ENCODE results near the gene ACTN1. TPM values are rescaled to one million over a fixed set of nuclear protein-coding genes. Genes with fewer than 3 reads are reported as not detected.
A peak's percentile ranks its signal among the peaks of the same experiment; 100 is the strongest.

Gene ACTN1
- total RNA-seq, 4 donors from 2014 or later, result 40.3 to 585 (median 80.1) TPM

GRCh38 chr14:68922201-68922621 lies 56.9 kb downstream of the ACTN1 start:
- DNase-seq, result no peak

DNA sequence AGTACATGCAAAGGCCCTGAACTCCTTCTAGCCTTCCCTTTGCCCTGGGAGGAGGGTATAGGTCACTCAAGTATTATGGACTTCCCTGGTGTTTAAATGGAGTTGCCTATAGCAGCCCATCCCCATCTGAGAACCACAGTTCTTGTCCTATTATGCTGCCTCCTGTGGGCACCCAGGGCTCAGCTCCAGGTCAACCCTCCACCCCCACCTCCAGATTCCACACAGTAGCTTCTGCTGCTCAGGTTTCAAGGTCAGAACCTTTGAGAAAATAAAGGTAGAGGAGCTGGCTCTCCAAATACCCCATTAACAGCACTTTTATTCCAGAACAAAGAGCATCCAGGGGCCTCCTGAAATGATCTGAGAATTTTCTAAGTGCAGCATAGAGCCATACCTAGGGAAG lies 57.4 kb downstream of the ACTN1 start:
- no peaks in the 10 kb centered on the region for H3K9me3 ChIP-seq
- DNase-seq, result no peak
- H3K4me3 ChIP-seq, result no peak overlapping the region
- H3K27ac ChIP-seq, result peak overlapping the region in 1 of 4 donors; percentile 75
- H3K27me3 ChIP-seq, result no peaks in the 10 kb centered on the region
- peaks cover 0 to 15% (median 0%) of the 10 kb centered on the region in 4 donors for H3K4me1 ChIP-seq
- H3K36me3 ChIP-seq, result peaks cover 0 to 20% (median 0%) of the 10 kb centered on the region in 3 donors
- no peak for TF ChIP-seq CTCF (IDR thresholded peaks at IDR 0.05)
- TF ChIP-seq POLR2A (IDR thresholded peaks at IDR 0.05), result no peak

More at GRCh38 chr14:68922201-68922621, 56.9 kb downstream of the ACTN1 start:
- no peaks in the 10 kb centered on the region for H3K9me3 ChIP-seq
- H3K4me1 ChIP-seq, result peaks cover 0 to 15% (median 0%) of the 10 kb centered on the region in 4 donors
- H3K36me3 ChIP-seq, result peaks cover 0 to 20% (median 0%) of the 10 kb centered on the region in 3 donors
- H3K27me3 ChIP-seq, result no peaks in the 10 kb centered on the region
- TF ChIP-seq POLR2A (IDR thresholded peaks at IDR 0.05), result no peak
- TF ChIP-seq CTCF (IDR thresholded peaks at IDR 0.05), result no peak
- peak overlapping the region in 2 of 4 donors; percentile 11 to 75 for H3K27ac ChIP-seq
- no peak overlapping the region for H3K4me3 ChIP-seq

DNA sequence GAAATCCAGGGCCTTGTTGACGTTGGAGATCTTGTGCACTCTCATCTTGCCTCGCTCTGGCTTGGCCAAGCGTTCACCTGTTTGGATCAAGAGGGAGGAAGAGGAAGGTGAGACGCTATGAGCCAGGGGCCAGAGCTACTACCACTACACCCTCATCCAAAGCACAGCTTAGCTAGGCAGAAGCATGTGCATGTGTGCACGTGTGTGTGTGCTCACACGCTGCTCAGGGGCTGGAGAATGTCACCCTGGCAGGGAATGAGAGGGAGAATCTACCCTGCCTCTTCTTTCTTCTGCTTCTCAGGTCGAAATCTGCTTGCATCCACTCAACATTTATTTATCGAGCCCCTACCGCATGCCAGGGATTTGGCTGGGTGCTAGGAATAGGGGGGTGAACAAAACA lies 58.1 kb downstream of the ACTN1 start:
- DNase-seq, result no peak
- no peak overlapping the region for H3K4me3 ChIP-seq
- H3K27ac ChIP-seq, result peak overlapping the region in 1 of 4 donors; percentile 75
- H3K4me1 ChIP-seq, result peaks cover 0 to 15% (median 0%) of the 10 kb centered on the region in 4 donors
- no peak for TF ChIP-seq CTCF (IDR thresholded peaks at IDR 0.05)
- no peak for TF ChIP-seq POLR2A (IDR thresholded peaks at IDR 0.05)
- peaks cover 0 to 20% (median 0%) of the 10 kb centered on the region in 3 donors for H3K36me3 ChIP-seq
- no peaks in the 10 kb centered on the region for H3K27me3 ChIP-seq
- no peaks in the 10 kb centered on the region for H3K9me3 ChIP-seq

DNA sequence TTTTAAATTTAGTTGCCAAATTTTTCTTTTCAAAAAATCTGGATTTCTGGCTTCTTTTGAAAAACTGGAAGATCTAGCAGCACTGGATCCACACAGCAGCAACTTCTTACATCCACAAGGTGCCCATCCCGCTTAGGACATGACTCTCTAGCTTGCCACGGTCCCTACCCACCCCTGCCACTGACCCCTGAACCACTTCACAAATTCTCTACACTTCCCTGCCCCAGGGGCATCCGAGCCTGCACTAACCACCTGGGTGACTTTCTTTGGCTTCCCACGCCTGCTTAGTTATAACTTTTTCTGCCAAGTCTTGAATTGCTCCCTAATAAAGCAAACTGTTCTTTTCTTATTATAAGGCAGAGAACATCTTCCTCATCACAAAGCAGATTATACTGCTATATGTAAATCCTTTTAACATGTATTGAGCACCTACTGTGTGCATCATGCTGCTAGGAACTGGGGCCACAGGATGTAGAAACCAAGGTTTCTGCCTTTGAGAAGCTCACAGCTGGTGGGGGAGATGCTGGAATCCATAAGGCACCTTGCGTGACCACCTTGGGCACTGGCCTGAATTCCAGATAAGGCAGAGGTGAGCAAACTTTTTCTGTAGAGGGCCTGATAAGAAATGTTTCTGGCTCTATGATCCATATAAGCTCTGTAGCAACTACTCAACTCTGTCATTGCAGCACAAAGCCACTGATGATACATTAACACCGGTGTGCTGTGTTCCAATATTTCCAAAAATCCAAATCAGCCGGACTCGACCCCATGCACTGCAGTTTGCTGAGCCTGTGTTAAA lies 59.8 kb downstream of the ACTN1 start:
- no peak for DNase-seq
- H3K36me3 ChIP-seq, result peaks cover 0 to 15% (median 0%) of the 10 kb centered on the region in 3 donors
- peaks cover 0 to 15% (median 0%) of the 10 kb centered on the region in 4 donors for H3K4me1 ChIP-seq
- H3K4me3 ChIP-seq, result no peak overlapping the region
- H3K27me3 ChIP-seq, result no peaks in the 10 kb centered on the region
- peak overlapping the region in 1 of 4 donors; percentile 0 for H3K27ac ChIP-seq
- TF ChIP-seq POLR2A (IDR thresholded peaks at IDR 0.05) (no peak), CTCF (IDR thresholded peaks at IDR 0.05) (no peak)
- no peaks in the 10 kb centered on the region for H3K9me3 ChIP-seq

DNA sequence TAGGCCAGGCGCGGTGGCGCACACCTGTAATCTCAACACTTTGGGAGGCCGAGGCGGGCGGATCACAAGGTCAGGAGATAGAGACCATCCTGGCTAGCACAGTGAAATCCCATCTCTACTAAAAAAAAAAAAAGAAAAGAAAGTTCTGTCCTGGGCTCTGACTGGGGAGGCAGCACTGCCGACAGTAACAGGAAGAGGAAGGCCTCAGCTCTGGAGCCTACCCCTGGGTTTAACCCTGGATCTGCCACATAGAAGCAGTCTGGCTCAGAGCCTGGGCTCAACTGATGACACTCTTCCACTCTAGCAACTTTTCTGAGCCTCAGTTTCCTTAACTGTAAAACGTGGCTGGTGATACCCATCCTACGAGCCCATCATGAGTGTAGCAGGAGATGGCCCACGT lies 60.5 kb downstream of the ACTN1 start:
- no peak for TF ChIP-seq CTCF (IDR thresholded peaks at IDR 0.05)
- TF ChIP-seq POLR2A (IDR thresholded peaks at IDR 0.05), result no peak
- Histone ChIP-seq H3K4me3 (no peak overlapping the region), H3K27ac (peak overlapping the region in 1 of 4 donors; percentile 0), H3K27me3 (no peaks in the 10 kb centered on the region), H3K4me1 (peaks cover 0 to 15% (median 0%) of the 10 kb centered on the region in 4 donors), H3K9me3 (no peaks in the 10 kb centered on the region), H3K36me3 (peaks cover 0 to 15% (median 0%) of the 10 kb centered on the region in 3 donors)
- no peak for DNase-seq
